Measurements from ENCODE around the gene PRAMEF1. TPM values are rescaled to one million over a fixed set of nuclear protein-coding genes. Genes with fewer than 3 reads are reported as not detected.
"Not testable (repeated sequence)": the region's sequence is repeated elsewhere in the genome, so short reads cannot be mapped to it uniquely, and the experiment has no call there.

PRAMEF1 gene
- total RNA-seq, 1 experiment from 2014 or later = not detected

GRCh38 chr1:12771186-12771585 lies 20.0 kb upstream of the PRAMEF1 start:
- in situ Hi-C loops (cut with HindIII; ENCODE audit: low pct_unique_long_range_greater_than_20kb, low sequenced_read_pairs) = no loop called here
- no peak for DNase-seq (ENCODE audit: low read depth, low spot score)

GRCh38 chr1:12772520-12772919 lies 18.7 kb upstream of the PRAMEF1 start:
- no peak for DNase-seq (ENCODE audit: low read depth, low spot score)
- in situ Hi-C loops (cut with HindIII; ENCODE audit: low pct_unique_long_range_greater_than_20kb, low sequenced_read_pairs) = no loop called here

- no peak for DNase-seq (ENCODE audit: low read depth, low spot score)
- in situ Hi-C loops (cut with HindIII; ENCODE audit: low pct_unique_long_range_greater_than_20kb, low sequenced_read_pairs) = no loop called here
Measured at GRCh38 chr1:12773438-12773837, 17.8 kb upstream of the PRAMEF1 start, which contains the start of gene PRAMEF12. Gene PRAMEF12 (plus strand): TSS chr1:12773738. CDS start chr1:12774868, 1,130 bp downstream.

- in situ Hi-C loops (cut with HindIII; ENCODE audit: low pct_unique_long_range_greater_than_20kb, low sequenced_read_pairs) = no loop called here
- DNase-seq (ENCODE audit: low read depth, low spot score) = no peak
Measured at GRCh38 chr1:12774801-12775345, 16.3 kb upstream of the PRAMEF1 start.

GRCh38 chr1:12775443-12775842 lies 15.8 kb upstream of the PRAMEF1 start:
- in situ Hi-C loops (cut with HindIII; ENCODE audit: low pct_unique_long_range_greater_than_20kb, low sequenced_read_pairs) = no loop called here
- no peak for DNase-seq (ENCODE audit: low read depth, low spot score)

- in situ Hi-C loops (cut with HindIII; ENCODE audit: low pct_unique_long_range_greater_than_20kb, low sequenced_read_pairs) = no loop called here
- no peak for DNase-seq (ENCODE audit: low read depth, low spot score)
Measured at GRCh38 chr1:12776801-12777557, 14.2 kb upstream of the PRAMEF1 start.

GRCh38 chr1:12778061-12778460 lies 13.1 kb upstream of the PRAMEF1 start:
- in situ Hi-C loops (cut with HindIII; ENCODE audit: low pct_unique_long_range_greater_than_20kb, low sequenced_read_pairs) = no loop called here
- no peak for DNase-seq (ENCODE audit: low read depth, low spot score)

GRCh38 chr1:12778907-12779306 lies 12.3 kb upstream of the PRAMEF1 start:
- DNase-seq (ENCODE audit: low read depth, low spot score) = no peak
- in situ Hi-C loops (cut with HindIII; ENCODE audit: low pct_unique_long_range_greater_than_20kb, low sequenced_read_pairs) = no loop called here

GRCh38 chr1:12781488-12781887 lies 9.7 kb upstream of the PRAMEF1 start:
- in situ Hi-C loops (cut with HindIII; ENCODE audit: low pct_unique_long_range_greater_than_20kb, low sequenced_read_pairs); DNase-seq (ENCODE audit: low read depth, low spot score): not testable (repeated sequence)

- in situ Hi-C loops (cut with HindIII; ENCODE audit: low pct_unique_long_range_greater_than_20kb, low sequenced_read_pairs) = not testable (repeated sequence)
- DNase-seq (ENCODE audit: low read depth, low spot score) = peak; percentile 53
Measured at GRCh38 chr1:12783783-12784182, 7.4 kb upstream of the PRAMEF1 start.

- not testable (repeated sequence) for DNase-seq (ENCODE audit: low read depth, low spot score)
Measured at GRCh38 chr1:12784729-12785128, 6.5 kb upstream of the PRAMEF1 start.

GRCh38 chr1:12798911-12799310 lies 7.7 kb downstream of the PRAMEF1 start:
- no peak for DNase-seq (ENCODE audit: low read depth, low spot score)
- in situ Hi-C loops (cut with HindIII; ENCODE audit: low pct_unique_long_range_greater_than_20kb, low sequenced_read_pairs) = no loop called here

More at GRCh38 chr1:12784729-12785128, 6.5 kb upstream of the PRAMEF1 start:
- in situ Hi-C loops (cut with HindIII; ENCODE audit: low pct_unique_long_range_greater_than_20kb, low sequenced_read_pairs) = not testable (repeated sequence)

GRCh38 chr1:12799730-12800129 lies 8.5 kb downstream of the PRAMEF1 start:
- in situ Hi-C loops (cut with HindIII; ENCODE audit: low pct_unique_long_range_greater_than_20kb, low sequenced_read_pairs) = no loop called here
- no peak for DNase-seq (ENCODE audit: low read depth, low spot score)

GRCh38 chr1:12809933-12810332 lies 18.7 kb downstream of the PRAMEF1 start:
- no peak for DNase-seq (ENCODE audit: low read depth, low spot score)
- in situ Hi-C loops (cut with HindIII; ENCODE audit: low pct_unique_long_range_greater_than_20kb, low sequenced_read_pairs) = no loop called here

GRCh38 chr1:12810691-12811408 lies 19.7 kb downstream of the PRAMEF1 start:
- DNase-seq (ENCODE audit: low read depth, low spot score) = no peak
- in situ Hi-C loops (cut with HindIII; ENCODE audit: low pct_unique_long_range_greater_than_20kb, low sequenced_read_pairs) = no loop called here

GRCh38 chr1:12811409-12811784 lies 20.2 kb downstream of the PRAMEF1 start:
- no peak for DNase-seq (ENCODE audit: low read depth, low spot score)
- in situ Hi-C loops (cut with HindIII; ENCODE audit: low pct_unique_long_range_greater_than_20kb, low sequenced_read_pairs) = no loop called here

- DNase-seq (ENCODE audit: low read depth, low spot score); in situ Hi-C loops (cut with HindIII; ENCODE audit: low pct_unique_long_range_greater_than_20kb, low sequenced_read_pairs): not testable (repeated sequence)
Measured at GRCh38 chr1:12819061-12819460, 27.9 kb downstream of the PRAMEF1 start.

- DNase-seq (ENCODE audit: low read depth, low spot score); in situ Hi-C loops (cut with HindIII; ENCODE audit: low pct_unique_long_range_greater_than_20kb, low sequenced_read_pairs): not testable (repeated sequence)
Measured at GRCh38 chr1:12831310-12831709, 40.1 kb downstream of the PRAMEF1 start, which contains the start of gene PRAMEF11. Gene PRAMEF11 (minus strand): TSS chr1:12831410. CDS start chr1:12828789, 2,621 bp downstream.

Measured in SK-MEL-5 (cell line).